ENCODE results near the gene GRAMD1A.

DNA sequence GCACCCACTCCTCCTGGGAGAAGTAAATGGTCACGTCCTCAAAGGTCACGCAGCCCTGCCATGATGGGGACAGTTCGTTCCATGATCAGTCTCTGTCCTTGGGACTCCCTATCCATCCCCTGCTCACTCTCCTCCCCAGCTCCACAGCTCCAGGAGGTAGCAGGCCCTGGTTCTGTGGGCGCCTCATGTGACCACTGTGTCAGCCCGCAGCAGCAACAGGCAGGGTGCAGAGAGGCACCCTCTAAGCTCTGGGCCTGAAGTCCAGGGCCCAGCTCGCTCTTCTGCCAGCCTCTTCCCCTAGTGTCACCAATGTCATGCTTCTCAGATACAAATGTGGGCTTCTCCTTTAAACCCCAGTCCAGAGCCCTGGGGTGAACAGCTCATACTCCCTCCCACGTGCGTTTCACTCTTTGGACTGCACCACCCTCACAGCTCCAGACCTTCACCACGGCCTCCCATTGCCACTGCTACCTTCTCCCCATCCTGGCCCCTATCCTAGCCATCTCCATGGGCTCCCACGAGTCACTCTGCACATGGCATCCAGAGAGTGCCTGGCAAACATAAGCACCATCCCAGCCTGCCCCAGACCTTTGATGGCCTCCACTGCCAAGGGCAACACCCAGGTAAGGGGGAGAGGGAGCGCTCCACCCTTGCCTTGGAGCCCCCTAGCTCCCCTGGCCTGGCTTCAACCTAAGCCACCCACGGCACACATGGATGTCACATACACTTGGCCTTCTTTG is 39.0 kb upstream of the GRAMD1A start:
- TF ChIP-seq, protein P1, sequence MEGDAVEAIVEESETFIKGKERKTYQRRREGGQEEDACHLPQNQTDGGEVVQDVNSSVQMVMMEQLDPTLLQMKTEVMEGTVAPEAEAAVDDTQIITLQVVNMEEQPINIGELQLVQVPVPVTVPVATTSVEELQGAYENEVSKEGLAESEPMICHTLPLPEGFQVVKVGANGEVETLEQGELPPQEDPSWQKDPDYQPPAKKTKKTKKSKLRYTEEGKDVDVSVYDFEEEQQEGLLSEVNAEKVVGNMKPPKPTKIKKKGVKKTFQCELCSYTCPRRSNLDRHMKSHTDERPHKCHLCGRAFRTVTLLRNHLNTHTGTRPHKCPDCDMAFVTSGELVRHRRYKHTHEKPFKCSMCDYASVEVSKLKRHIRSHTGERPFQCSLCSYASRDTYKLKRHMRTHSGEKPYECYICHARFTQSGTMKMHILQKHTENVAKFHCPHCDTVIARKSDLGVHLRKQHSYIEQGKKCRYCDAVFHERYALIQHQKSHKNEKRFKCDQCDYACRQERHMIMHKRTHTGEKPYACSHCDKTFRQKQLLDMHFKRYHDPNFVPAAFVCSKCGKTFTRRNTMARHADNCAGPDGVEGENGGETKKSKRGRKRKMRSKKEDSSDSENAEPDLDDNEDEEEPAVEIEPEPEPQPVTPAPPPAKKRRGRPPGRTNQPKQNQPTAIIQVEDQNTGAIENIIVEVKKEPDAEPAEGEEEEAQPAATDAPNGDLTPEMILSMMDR (IDR thresholded peaks at IDR 0.05; ENCODE audit: low read depth, low read length, poor library complexity, severe bottlenecking) = no peak
- TF ChIP-seq EZH2phosphoT487 (IDR thresholded peaks at IDR 0.05; ENCODE audit: borderline replicate concordance, low read length) = no peak
